Motor neuron (in vitro differentiated cells): ENCODE results near the gene MAP3K6. TPM values are rescaled to one million over a fixed set of nuclear protein-coding genes. Genes with fewer than 3 reads are reported as not detected.
A peak's percentile ranks its signal among the peaks of the same experiment; 100 is the strongest.

Source experiments
- ATAC-seq, 8 experiments: fragments of 200-7000 bp; cut with Tn5 transposase; replicated peaks in 6 of 8; 2 replicates each; pipeline ENCODE4 v1.8.0; 2021; ENCODE audit warnings: mild to moderate bottlenecking in 8 of 8, moderate library complexity in 8 of 8
- H3K27ac ChIP-seq, 2 donors: fragments of 250-450 bp; sonication (Bioruptor Pico); 2 replicates each; pipeline ENCODE4 v1.9.0; 2021; ENCODE audit warnings: antibody characterized with exemption in 2 of 2, mild to moderate bottlenecking in 2 of 2, moderate library complexity in 1 of 2
- H3K4me1 ChIP-seq, 2 donors: fragments of 250-450 bp; sonication (Bioruptor Pico); replicated peaks in 1 of 2; 2 replicates each; pipeline ENCODE4 v1.6.1; 2021; ENCODE audit warnings: antibody characterized with exemption in 2 of 2, mild to moderate bottlenecking in 2 of 2, moderate library complexity in 1 of 2
- H3K4me3 ChIP-seq, 5 donors: fragments of 250-450 bp; sonication (Bioruptor Pico); 2 replicates each; pipeline ENCODE4 v1.9.0; 2021; ENCODE audit warnings: antibody characterized with exemption in 5 of 5, mild to moderate bottlenecking in 5 of 5, moderate library complexity in 4 of 5
- WGBS, 10 experiments: fragments of 450-650 bp; shearing (Covaris generic); methylation state at CpG; one replicate each; pipeline ENCODE4 v1.0.0; 2022; 5-methylcytosine and 5-hydroxymethylcytosine counted together
- in situ Hi-C, 9 experiments: fragments of 400-800 bp; cut with MboI; loops; one replicate each; pipeline ENCODE4 v1.15.0; 2021; ENCODE audit warnings: low sequenced_read_pairs in 9 of 9, low pct_unique_long_range_greater_than_20kb in 2 of 9; ENCODE audit not compliant: unreplicated experiment in 9 of 9
- total RNA-seq, 8 experiments: library from RNA; unstranded; fragments of 300-600 nt; gene quantifications; 2 replicates each; pipeline versions ENCODE4 v1.2.3 to v1.2.4, GENCODE V29; 2022

MAP3K6 gene
- total RNA-seq, 8 experiments from 2014 or later = 3.8 to 17.0 (median 10.9) TPM

- Histone ChIP-seq H3K4me1 (peaks cover 4 to 6% of the 10 kb centered on the region in 2 donors), H3K27ac (no peak overlapping the region), H3K4me3 (no peak overlapping the region)
- WGBS, 10 experiments = 49 to 79% (median 65%) methylated on average over 2 to 8 of the region's 12 CpGs; no CpG with 5 or more reads in 4 of the 10 experiments
- in situ Hi-C loops = loop anchor here in 4 of 9 experiments (10.0 to 25.0 kb wide), 3 partner anchors 56 to 269 kb away; partner anchors contain the start of genes AHDC1 (in 2 of the 4) and TMEM222 (in 1 of the 4)
- ATAC-seq = peak in 1 of 8 experiments; percentile 12
These were observed 14.3 kb upstream of the MAP3K6 start for GRCh38 chr1:27380766-27381733.

DNA sequence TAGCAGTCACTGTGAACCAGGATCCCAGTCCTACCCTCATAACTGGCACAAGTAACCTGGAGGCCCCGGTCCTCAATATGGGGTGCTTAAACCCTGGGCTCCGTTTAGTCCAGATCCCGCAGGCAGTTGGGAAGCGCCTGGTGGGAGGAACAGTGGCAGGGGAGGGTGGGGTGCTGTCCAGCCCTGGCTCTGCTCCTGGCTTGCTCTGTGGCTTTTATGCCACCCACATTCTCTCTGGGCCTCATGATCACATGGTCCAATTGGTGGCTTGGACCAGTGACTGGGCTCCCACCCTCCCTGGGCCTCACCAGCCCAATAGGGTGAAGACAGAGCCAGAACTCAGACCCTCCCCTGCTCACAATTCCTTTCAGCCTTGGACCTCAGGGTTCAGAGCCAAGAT lies 13.5 kb upstream of the MAP3K6 start:
- in situ Hi-C loops = loop anchor here in 4 of 9 experiments (10.0 to 25.0 kb wide), 3 partner anchors 55 to 268 kb away; partner anchors contain the start of genes AHDC1 (in 2 of the 4) and TMEM222 (in 1 of the 4)
- WGBS, 10 experiments = 20% methylated on average over 1 of the region's 4 CpGs; no CpG with 5 or more reads in 9 of the 10 experiments
- peak in 7 of 8 experiments; percentile 6 to 78 (median 37) for ATAC-seq
- no peak overlapping the region for H3K4me3 ChIP-seq
- H3K27ac ChIP-seq = no peak overlapping the region
- peaks cover 4 to 6% of the 10 kb centered on the region in 2 donors for H3K4me1 ChIP-seq

DNA sequence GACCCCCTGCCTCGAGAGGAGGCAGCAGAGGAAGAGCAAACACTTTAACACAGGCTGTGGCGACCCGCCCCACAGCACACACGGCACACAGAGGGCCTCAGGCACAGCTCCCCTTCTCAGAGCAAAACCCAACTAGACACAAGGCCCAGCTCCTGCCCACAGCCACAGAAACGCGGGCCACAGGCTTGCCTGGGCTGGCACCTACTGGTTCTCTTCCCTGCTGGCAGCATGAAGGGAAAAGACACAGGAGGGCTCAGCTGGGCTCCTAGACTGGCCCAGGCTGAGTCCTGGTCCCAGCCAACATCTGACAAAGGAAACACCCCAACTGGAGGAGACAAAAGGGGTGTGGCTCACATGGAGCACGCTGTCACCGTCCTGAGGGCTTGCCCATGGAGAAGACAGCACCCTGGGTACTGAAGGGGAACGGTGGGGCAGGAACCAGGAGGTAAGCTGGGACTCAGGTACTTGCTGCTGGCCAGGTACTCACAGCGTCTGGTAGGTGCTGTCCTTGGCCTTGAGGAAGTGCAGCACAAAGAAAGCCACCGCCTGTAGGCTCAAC lies 12.9 kb upstream of the MAP3K6 start:
- ATAC-seq = peak; percentile 13 to 90 (median 42)
- Histone ChIP-seq H3K4me1 (peaks cover 4 to 6% of the 10 kb centered on the region in 2 donors), H3K4me3 (no peak overlapping the region), H3K27ac (no peak overlapping the region)
- WGBS, 10 experiments = 58 to 90% (median 69%) methylated on average over 2 to 8 of the region's 11 CpGs; no CpG with 5 or more reads in 4 of the 10 experiments
- in situ Hi-C loops = loop anchor here in 4 of 9 experiments (10.0 to 25.0 kb wide), 3 partner anchors 55 to 267 kb away; partner anchors contain the start of genes AHDC1 (in 2 of the 4) and TMEM222 (in 1 of the 4)

DNA sequence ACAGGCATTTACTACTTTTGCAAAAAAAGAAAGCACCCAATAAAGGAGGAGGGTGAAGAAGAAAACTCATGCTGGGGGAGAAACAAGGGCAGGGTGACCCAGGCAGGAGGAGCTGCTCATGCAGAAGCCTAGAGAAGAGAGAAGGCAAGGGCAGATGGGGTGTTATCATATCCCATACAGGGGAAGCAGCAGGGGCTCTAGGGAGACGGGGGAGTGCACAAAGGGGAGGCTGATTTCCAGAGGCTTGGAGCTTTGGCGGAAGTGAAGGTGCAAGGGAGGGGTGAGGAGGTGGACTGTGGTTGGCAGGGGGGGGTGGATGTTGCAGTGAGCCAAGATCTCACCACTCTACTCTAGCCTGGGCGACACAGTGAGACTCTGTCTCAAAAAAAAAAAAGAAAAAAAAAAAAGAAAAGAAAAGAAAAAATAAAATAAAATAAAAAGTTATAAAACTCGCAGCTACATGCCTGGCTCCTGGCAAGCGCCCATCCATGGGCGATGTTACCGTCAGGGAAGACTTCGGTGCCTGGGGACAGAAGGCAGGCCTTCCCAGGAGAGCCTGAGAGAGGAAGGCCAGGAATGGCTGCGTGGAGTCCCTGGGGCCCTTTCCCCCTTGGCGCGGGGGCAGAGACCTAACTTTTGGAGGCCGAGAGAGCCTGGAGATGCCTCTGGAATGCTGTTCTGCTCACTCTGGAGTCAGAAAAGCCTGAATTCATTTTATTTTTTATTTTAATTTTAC lies 11.2 kb upstream of the MAP3K6 start:
- Histone ChIP-seq H3K4me1 (peaks cover under 1 to 2% of the 10 kb centered on the region in 2 donors), H3K27ac (no peak overlapping the region), H3K4me3 (no peak overlapping the region)
- WGBS, 10 experiments = 82 to 95% (median 89%) methylated on average over 4 to 11 of the region's 12 CpGs; no CpG with 5 or more reads in 2 of the 10 experiments
- ATAC-seq = no peak
- in situ Hi-C loops = loop anchor here in 3 of 9 experiments (25.0 kb wide), 2 partner anchors 234 to 266 kb away; partner anchors contain the start of gene AHDC1 (in 2 of the 3)

- ATAC-seq = peak in 4 of 8 experiments; percentile 15 to 95 (median 65)
- WGBS, 10 experiments = 25 to 90% (median 72%) methylated on average over 1 to 3 of the region's 4 CpGs
- Histone ChIP-seq H3K27ac (no peak within 1 kb of the TSS), H3K4me3 (no peak within 1 kb of the TSS), H3K4me1 (no peaks in the 10 kb centered on the region)
- in situ Hi-C loops = loop anchor here in 3 of 9 experiments (25.0 kb wide), 2 partner anchors 238 to 262 kb away; partner anchors contain the start of gene AHDC1 (in 2 of the 3)
These were observed 7.8 kb upstream of the MAP3K6 start, which contains the start of gene FCN3 for GRCh38 chr1:27374362-27375086. Gene FCN3 (minus strand): TSS chr1:27374824. CDS start chr1:27374818, 6 bp downstream.

GRCh38 chr1:27372808-27373690 lies 6.3 kb upstream of the MAP3K6 start:
- no peak overlapping the region for H3K4me3 ChIP-seq
- in situ Hi-C loops = no loop called here

GRCh38 chr1:27372022-27372807 lies 5.5 kb upstream of the MAP3K6 start:
- in situ Hi-C loops = no loop called here
- ATAC-seq = peak in 1 of 8 experiments; percentile 64
- 75 to 91% (median 84%) methylated on average over 1 to 16 of the region's 19 CpGs for WGBS, 10 experiments
- no peak overlapping the region for H3K4me3 ChIP-seq
- H3K4me1 ChIP-seq = peaks cover 0 to 3% of the 10 kb centered on the region in 2 donors
- no peak overlapping the region for H3K27ac ChIP-seq

More at GRCh38 chr1:27372808-27373690, 6.3 kb upstream of the MAP3K6 start:
- WGBS, 10 experiments = 60 to 100% (median 83%) methylated on average over 1 to 9 of the region's 11 CpGs; no CpG with 5 or more reads in 1 of the 10 experiments
- ATAC-seq = peak in 2 of 8 experiments; percentile 22 to 48
- Histone ChIP-seq H3K27ac (no peak overlapping the region), H3K4me1 (no peaks in the 10 kb centered on the region)

DNA sequence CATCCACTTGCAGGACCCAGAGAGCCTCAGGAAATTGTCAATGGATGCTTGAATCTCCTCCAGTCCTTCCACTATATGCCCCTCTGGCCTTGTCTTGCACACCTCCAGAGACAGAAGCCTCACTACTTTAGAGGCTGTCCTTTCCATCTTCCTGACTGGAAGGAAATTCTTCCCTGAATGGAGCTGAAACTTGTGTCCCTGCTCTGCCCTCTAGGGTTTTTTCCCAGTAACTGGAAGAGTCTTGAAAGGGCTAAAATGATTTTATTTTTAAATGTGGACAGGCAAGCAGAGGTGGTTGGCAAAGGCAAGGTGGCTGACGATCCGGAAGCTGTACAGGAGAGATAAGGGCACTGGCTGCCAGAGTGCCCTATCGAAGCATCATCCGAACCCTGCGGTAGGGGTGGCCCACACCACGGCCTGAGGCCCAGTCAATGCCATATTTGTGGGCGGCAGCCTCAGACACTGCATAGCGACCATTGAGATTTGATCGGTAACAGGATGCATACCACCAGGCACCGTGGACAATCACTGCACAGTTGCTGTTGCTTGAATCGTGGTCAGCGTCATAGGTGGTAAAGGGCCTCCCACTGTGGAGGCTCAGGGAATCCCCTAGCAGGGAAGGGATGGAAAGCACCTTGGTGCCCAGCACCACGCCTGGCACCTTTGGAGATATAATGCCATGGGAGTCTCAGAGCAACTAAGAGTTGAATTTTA lies 2.3 kb upstream of the MAP3K6 start:
- no peak for ATAC-seq
- no peak overlapping the region for H3K4me3 ChIP-seq
- in situ Hi-C loops = no loop called here
- no peak overlapping the region for H3K27ac ChIP-seq
- WGBS, 10 experiments = 73 to 90% (median 87%) methylated on average over 2 to 12 of the region's 13 CpGs; no CpG with 5 or more reads in 4 of the 10 experiments
- H3K4me1 ChIP-seq = peaks cover 7 to 15% of the 10 kb centered on the region in 2 donors

DNA sequence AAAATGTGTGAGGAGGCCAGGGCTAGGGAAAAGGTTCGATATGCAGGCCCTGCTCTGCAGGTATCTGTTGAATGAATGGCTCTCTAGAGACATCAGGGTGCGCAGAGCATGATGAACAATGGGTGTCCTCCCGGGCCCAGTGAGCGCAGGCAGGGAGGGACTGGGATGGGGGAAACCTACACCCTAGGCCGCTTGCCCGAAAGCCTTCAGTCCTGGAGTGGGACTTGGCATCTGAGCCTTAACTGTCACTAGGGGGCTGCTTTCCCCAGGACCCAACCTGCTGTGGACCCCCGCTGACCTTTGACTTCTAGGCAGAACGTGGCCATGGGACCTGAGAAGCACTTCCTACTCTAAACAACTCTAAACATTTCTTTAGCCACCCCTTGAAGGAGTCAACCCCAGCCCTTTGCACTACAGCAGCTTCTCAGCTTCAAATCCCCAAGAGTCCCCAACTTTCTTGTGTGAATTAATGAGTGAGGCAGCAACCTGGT lies 444 bp upstream of the MAP3K6 start:
- no peak overlapping the region for H3K27ac ChIP-seq
- H3K4me1 ChIP-seq = peaks cover 7 to 15% of the 10 kb centered on the region in 2 donors
- H3K4me3 ChIP-seq = peak overlapping the region in 4 of 5 donors; percentile 39 to 56 (median 46)
- in situ Hi-C loops = no loop called here
- 20 to 62% (median 36%) methylated on average over 2 to 7 of the region's 8 CpGs; no CpG with 5 or more reads in 4 of the 10 experiments for WGBS, 10 experiments
- ATAC-seq = no peak

GRCh38 chr1:27366113-27366410 lies 699 bp downstream of the MAP3K6 start:
- H3K4me1 ChIP-seq = peaks cover 7 to 15% of the 10 kb centered on the region in 2 donors
- in situ Hi-C loops = no loop called here
- H3K27ac ChIP-seq = peak overlapping the region; percentile 24 to 79
- peak overlapping the region; percentile 34 to 56 (median 46) for H3K4me3 ChIP-seq
- WGBS, 10 experiments = no CpG with 5 or more reads among the region's 30 CpGs
- ATAC-seq = peak; percentile 44 to 80 (median 76)
